ENCODE data around the gene RIPPLY3. TPM values are rescaled to one million over a fixed set of nuclear protein-coding genes. Genes with fewer than 3 reads are reported as not detected.

RIPPLY3 gene
- total and polyA plus RNA-seq, 2 of the 13 experiments (the other 11 are each of a cell fraction or from before 2014, with no cell fraction given) = 0.09 to 2.9 TPM

DNA sequence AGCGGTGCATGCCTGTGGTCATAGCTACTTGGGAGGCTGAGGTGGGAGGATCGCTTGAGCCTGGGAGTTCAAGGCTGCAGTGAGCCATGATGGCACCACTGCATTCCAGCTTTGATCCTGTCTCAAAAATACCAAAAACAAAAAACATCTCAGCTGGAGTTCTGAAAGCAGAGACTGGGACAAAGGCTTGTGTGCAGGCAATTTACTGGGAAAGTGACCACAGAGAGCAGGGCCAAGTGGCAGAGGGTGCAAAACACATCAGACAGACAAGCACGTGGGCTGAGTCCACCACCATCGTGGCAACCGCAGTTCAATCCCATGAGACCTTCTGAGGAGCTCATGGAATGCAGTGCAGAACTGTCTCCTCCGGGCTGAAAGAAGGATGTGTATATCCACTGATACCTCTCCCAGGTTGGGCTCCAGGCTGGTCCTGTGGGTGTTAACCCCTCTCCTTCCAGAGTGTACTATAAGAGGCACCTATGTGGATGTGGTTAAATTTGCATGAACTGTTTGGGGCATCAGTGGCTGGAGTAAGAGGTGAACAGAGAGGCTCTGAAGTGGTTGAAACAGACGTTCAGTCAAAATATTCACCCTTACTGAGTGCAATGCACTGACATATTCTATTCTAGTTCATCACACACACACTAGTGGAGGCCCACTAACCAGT, 55.6 kb downstream of the RIPPLY3 start:
- CTCF ChIA-PET (ENCODE audit: low intra/inter-chr PET ratio, low total read pairs) = no interaction called here

More for the DNA sequence above, 55.6 kb downstream of the RIPPLY3 start:
- 65% methylated on average over 7 of the region's 7 CpGs for WGBS (ENCODE audit: low lambda C conversion rate)
- Histone ChIP-seq H3K9me3 (ENCODE audit: low read length) (peaks cover 3% of the 10 kb centered on the region; the same call in 1 of the 2 replicates), H4K20me1 (ENCODE audit: insufficient read depth, low read length) (no peaks in the 10 kb centered on the region), H3K4me1 (ENCODE audit: insufficient read depth, low read length) (peaks cover 28% of the 10 kb centered on the region), H3K27ac (ENCODE audit: extremely low read length, insufficient read depth, low read length) (no peak overlapping the region), H3K4me3 (replicated peaks in 1 of 3; ENCODE audit: insufficient read depth in 1 of 3, low read depth in 2 of 3, low read length in 3 of 3) (no peak overlapping the region), H3K9ac (ENCODE audit: insufficient read depth, low read depth, low read length) (no peak overlapping the region), H3K79me2 (ENCODE audit: insufficient read depth, low read length) (no peaks in the 10 kb centered on the region), H3K36me3 (replicated peaks in 1 of 2; ENCODE audit: control insufficient read depth in 1 of 2, insufficient read depth in 2 of 2, low read length in 2 of 2) (no peaks in the 10 kb centered on the region), H2AFZ (ENCODE audit: low read length) (no peak overlapping the region), H3K4me2 (ENCODE audit: low read depth, low read length) (0 out of 2 replicates have a peak overlapping the region, but pooled peaks have one; percentile 19), H3K27me3 (ENCODE audit: control insufficient read depth in 1 of 2, insufficient read depth in 2 of 2, low read length in 2 of 2) (no peaks in the 10 kb centered on the region)
- no TSS peak for BruUV-seq (replicated peaks)
- POLR2A ChIA-PET = interaction anchor here (1.5 to 1.7 kb wide), 2 partner anchors 9 to 10 kb away, joined by 3 to 4 read pairs; no protein-coding TSS in a partner anchor
- FAIRE-seq = no peak
- peak; percentile 10; the same call in 1 of the 3 replicates for ATAC-seq
- no peak for TF ChIP-seq FIP1L1 (IDR thresholded peaks at IDR 0.05; ENCODE audit: borderline replicate concordance, insufficient read depth, low read depth, low read length)
- 0 out of 2 replicates have a peak, but pooled peaks have one; percentile 45 for TF ChIP-seq ZNF652 (CRISPR knock-in tag; IDR thresholded peaks at IDR 0.05; ENCODE audit: borderline replicate concordance, low read depth)
- TF ChIP-seq LCORL (IDR thresholded peaks at IDR 0.05) = peak; percentile 19; the same call in 1 of the 2 replicates
- TF ChIP-seq LCORL (CRISPR knock-in tag; IDR thresholded peaks at IDR 0.05) = no peak
- TF ChIP-seq ZNF383 (CRISPR knock-in tag; IDR thresholded peaks at IDR 0.05; ENCODE audit: borderline replicate concordance) = no peak
- TF ChIP-seq SALL1 (CRISPR knock-in tag; IDR thresholded peaks at IDR 0.05) = 0 out of 2 replicates have a peak, but pooled peaks have one; percentile 16
- TF ChIP-seq MED1 (CRISPR knock-in tag; IDR thresholded peaks at IDR 0.05) = 0 out of 2 replicates have a peak, but pooled peaks have one; percentile 25
- TF ChIP-seq CCDC6 (CRISPR knock-in tag; IDR thresholded peaks at IDR 0.05) = no peak
- peak; percentile 76 for TF ChIP-seq TEAD3 (CRISPR knock-in tag; optimal IDR thresholded peaks at IDR 0.05; ENCODE audit: borderline replicate concordance)
- TF ChIP-seq SOX5 (CRISPR knock-in tag; IDR thresholded peaks at IDR 0.05; ENCODE audit: borderline replicate concordance) = peak; percentile 33; the same call in 1 of the 2 replicates
- TF ChIP-seq ZSCAN31 (CRISPR knock-in tag; IDR thresholded peaks at IDR 0.05; ENCODE audit: low read depth) = no peak
- no peak for TF ChIP-seq RFXANK (CRISPR knock-in tag; IDR thresholded peaks at IDR 0.05)
- TF ChIP-seq TCF7 (IDR thresholded peaks at IDR 0.05; ENCODE audit: low read depth) = 0 out of 2 replicates have a peak, but pooled peaks have one; percentile 43
- TF ChIP-seq, protein P1, sequence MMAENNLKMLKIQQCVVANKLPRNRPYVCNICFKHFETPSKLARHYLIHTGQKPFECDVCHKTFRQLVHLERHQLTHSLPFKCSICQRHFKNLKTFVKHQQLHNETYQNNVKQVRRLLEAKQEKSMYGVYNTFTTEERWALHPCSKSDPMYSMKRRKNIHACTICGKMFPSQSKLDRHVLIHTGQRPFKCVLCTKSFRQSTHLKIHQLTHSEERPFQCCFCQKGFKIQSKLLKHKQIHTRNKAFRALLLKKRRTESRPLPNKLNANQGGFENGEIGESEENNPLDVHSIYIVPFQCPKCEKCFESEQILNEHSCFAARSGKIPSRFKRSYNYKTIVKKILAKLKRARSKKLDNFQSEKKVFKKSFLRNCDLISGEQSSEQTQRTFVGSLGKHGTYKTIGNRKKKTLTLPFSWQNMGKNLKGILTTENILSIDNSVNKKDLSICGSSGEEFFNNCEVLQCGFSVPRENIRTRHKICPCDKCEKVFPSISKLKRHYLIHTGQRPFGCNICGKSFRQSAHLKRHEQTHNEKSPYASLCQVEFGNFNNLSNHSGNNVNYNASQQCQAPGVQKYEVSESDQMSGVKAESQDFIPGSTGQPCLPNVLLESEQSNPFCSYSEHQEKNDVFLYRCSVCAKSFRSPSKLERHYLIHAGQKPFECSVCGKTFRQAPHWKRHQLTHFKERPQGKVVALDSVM (CRISPR knock-in tag; IDR thresholded peaks at IDR 0.05) = peak; percentile 96
- TF ChIP-seq SAP130 (CRISPR knock-in tag; IDR thresholded peaks at IDR 0.05; ENCODE audit: low read depth) = peak; percentile 16; the same call in 1 of the 2 replicates
- TF ChIP-seq MYC (CRISPR knock-in tag; IDR thresholded peaks at IDR 0.05; ENCODE audit: borderline replicate concordance) = peak; percentile 19; the same call in 1 of the 2 replicates
- TF ChIP-seq ZNF7 (CRISPR knock-in tag; IDR thresholded peaks at IDR 0.05) = peak; percentile 77
- no peak for TF ChIP-seq ZNF12 (CRISPR knock-in tag; IDR thresholded peaks at IDR 0.05)
- in situ Hi-C loops (cut with HindIII; ENCODE audit: extremely low pct_ligation_motif_present, low pct_unique_long_range_greater_than_20kb) = no loop called here
- peak; percentile 56 for DNase-seq (ENCODE audit: low spot score)
- intact Hi-C loops (cut with micrococcal nuclease; ENCODE audit: unreplicated experiment) = no loop called here

Measured in HepG2 (cell line).